ENCODE measurements around the gene LACRT. TPM values are rescaled to one million over a fixed set of nuclear protein-coding genes. Genes with fewer than 3 reads are reported as not detected.

LACRT gene
- total and polyA plus RNA-seq, 2 of the 4 experiments (the other 2 are of a cell fraction) = not detected

DNA sequence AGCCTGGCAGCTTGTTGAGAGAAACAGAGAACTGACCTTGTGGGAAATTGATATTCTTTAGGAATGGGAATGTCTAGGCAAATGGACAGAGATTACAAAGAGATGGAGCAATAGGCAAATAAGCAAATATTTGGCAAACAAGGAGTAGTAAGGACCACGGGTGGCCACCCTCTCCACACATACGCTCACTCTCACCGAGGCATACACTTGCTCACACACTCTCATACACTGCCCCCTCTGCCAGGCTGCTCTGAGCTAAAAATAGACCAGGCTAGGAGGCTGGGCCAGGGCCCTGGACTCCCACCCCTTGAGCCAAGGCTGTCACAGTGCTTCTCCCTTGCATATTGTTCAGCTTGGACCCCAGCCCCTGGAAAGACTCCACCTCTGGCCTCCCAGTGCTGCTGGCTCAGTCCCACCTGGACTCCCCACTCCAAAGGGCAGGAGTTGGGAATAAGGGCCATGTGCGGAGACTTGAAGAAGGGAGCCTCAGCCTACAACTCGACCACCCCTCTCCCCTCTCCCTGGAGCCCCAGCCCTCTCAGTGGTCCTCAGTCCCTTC, 47.3 kb downstream of the LACRT start:
- ATAC-seq (ENCODE audit: low read depth) = no peak
- intact Hi-C loops (cut with micrococcal nuclease) = no loop called here

More for the DNA sequence above, 47.3 kb downstream of the LACRT start:
- Histone ChIP-seq H3K27me3 (ENCODE audit: control insufficient read depth, insufficient read depth, low read length) (peaks cover 79% of the 10 kb centered on the region), H3K79me1 (ENCODE audit: low read depth in 1 of 2, low read length in 2 of 2) (no peaks in the 10 kb centered on the region), H4K20me1 (ENCODE audit: insufficient read depth, low read length) (no peaks in the 10 kb centered on the region), H3K56ac (ENCODE audit: extremely low read depth, insufficient read depth, low read length) (no peak overlapping the region), H3K18ac (ENCODE audit: low read depth, low read length) (no peak overlapping the region), H2AFZ (replicated peaks; ENCODE audit: low read length, poor library complexity) (no peak overlapping the region), H3K4me1 (ENCODE audit: control insufficient read depth, insufficient read depth, low read length) (no peaks in the 10 kb centered on the region), H3K9me1 (ENCODE audit: insufficient read depth, low read length) (no peaks in the 10 kb centered on the region), H3K14ac (replicated peaks; ENCODE audit: low read depth, low read length) (no peak overlapping the region), H2BK15ac (ENCODE audit: low read depth, low read length) (no peak overlapping the region), H2AK5ac (ENCODE audit: low read depth, low read length) (no peak overlapping the region), H3K27ac (ENCODE audit: insufficient read depth, low read length) (no peak overlapping the region), H4K91ac (ENCODE audit: insufficient read depth, low read depth, low read length) (no peak overlapping the region), H3K9me3 (ENCODE audit: control insufficient read depth, insufficient read depth, low read length) (no peaks in the 10 kb centered on the region), H3K4ac (ENCODE audit: low read depth, low read length) (no peak overlapping the region), H3K36me3 (ENCODE audit: control insufficient read depth, insufficient read depth, low read length) (no peaks in the 10 kb centered on the region), H4K8ac (ENCODE audit: low read depth in 2 of 2, low read length in 2 of 2) (no peak overlapping the region), H2AK9ac (replicated peaks; ENCODE audit: low read depth, low read length, poor library complexity) (no peak overlapping the region), H3K4me2 (ENCODE audit: low read depth, low read length) (no peak overlapping the region), H4K5ac (ENCODE audit: low read depth, low read length) (no peak overlapping the region), H2BK120ac (ENCODE audit: low read depth, low read length) (no peak overlapping the region), H3K23ac (ENCODE audit: low read depth, low read length) (no peak overlapping the region), H3K9ac (ENCODE audit: low read depth, low read length) (no peak overlapping the region), H2BK20ac (ENCODE audit: low read depth, low read length) (no peak overlapping the region), H2BK5ac (ENCODE audit: low read depth, low read length, poor library complexity, severe bottlenecking) (no peak overlapping the region), H3K4me3 (ENCODE audit: insufficient read depth, low read depth, low read length) (no peak overlapping the region)
- WGBS, 2 experiments (ENCODE audit: extremely low coverage in 2 of 2, insufficient read length in 1 of 2) = no CpG with 5 or more reads among the region's 5 CpGs
- no peak for TF ChIP-seq CHD1 (IDR thresholded peaks at IDR 0.05; ENCODE audit: low read depth, low read length)
- ChIA-PET POLR2A (ENCODE audit: unreplicated experiment) (no interaction called here), CTCF (interaction anchor here (1.7 kb wide), 1 partner anchor 9 kb away, joined by 7 read pairs; no protein-coding TSS in a partner anchor)
- BruUV-seq (replicated peaks) = no TSS peak
- dilution Hi-C loops (cut with HindIII; ENCODE audit: low sequenced_read_pairs, unreplicated experiment) (no loop called here), in situ Hi-C loops (cut with MboI; ENCODE audit: low sequenced_read_pairs) (no loop called here)
- DNase-seq = no peak
